ENCODE measurements around the gene GPNMB.
A peak's percentile ranks its signal among the peaks of the same experiment; 100 is the strongest.
"Not testable (repeated sequence)": the region's sequence is repeated elsewhere in the genome, so short reads cannot be mapped to it uniquely, and the experiment has no call there.

The GPNMB gene

GRCh38 chr7:23298885-23299769 is 52.6 kb downstream of the GPNMB start, which contains the start of gene MALSU1:
Gene MALSU1 (plus strand): TSS chr7:23299339. CDS start chr7:23299353, 14 bp downstream.
- peak; percentile 85 to 92 (median 89) for DNase-seq (ENCODE audit: low read depth in 3 of 3, low spot score in 1 of 3)

- DNase-seq (ENCODE audit: low read depth in 3 of 3, low spot score in 1 of 3) = no peak
These were observed 53.3 kb downstream of the GPNMB start for GRCh38 chr7:23299770-23300300.

- DNase-seq (ENCODE audit: low read depth in 3 of 3, low spot score in 1 of 3) = no peak
These were observed 60.5 kb downstream of the GPNMB start for GRCh38 chr7:23306936-23307521.

- DNase-seq (ENCODE audit: low read depth in 3 of 3, low spot score in 1 of 3) = no peak
These were observed 62.2 kb downstream of the GPNMB start for GRCh38 chr7:23308754-23309153.

- not testable (repeated sequence) for DNase-seq (ENCODE audit: low read depth in 3 of 3, low spot score in 1 of 3)
These were observed 65.6 kb downstream of the GPNMB start for GRCh38 chr7:23312141-23312540.

GRCh38 chr7:23315366-23315765 is 68.8 kb downstream of the GPNMB start:
- no peak for DNase-seq (ENCODE audit: low read depth in 3 of 3, low spot score in 1 of 3)
